ENCODE data around the gene PRM1. TPM values are rescaled to one million over a fixed set of nuclear protein-coding genes. Genes with fewer than 3 reads are reported as not detected.

PRM1 gene
- total RNA-seq, 1 experiment from 2014 or later: not detected

GRCh38 chr16:11250786-11251524 is 30.2 kb downstream of the PRM1 start:
- H2BK5ac ChIP-seq (ENCODE audit: insufficient read length, low read length): no peak overlapping the region
- H4K91ac ChIP-seq (ENCODE audit: insufficient read length, low read depth, low read length): no peak overlapping the region
- H2BK120ac ChIP-seq (ENCODE audit: low read depth, low read length, poor library complexity, severe bottlenecking): no peak overlapping the region
- no peak overlapping the region for H3K4me2 ChIP-seq (ENCODE audit: insufficient read depth, insufficient read length, low read length)
- H3K36me3 Mint-ChIP-seq (ENCODE audit: insufficient read depth in 1 of 3, low read depth in 3 of 3): peaks cover 5 to 13% (median 8%) of the 10 kb centered on the region in 3 experiments; a peak in 6 of 7 replicates
- H3K9me3 Mint-ChIP-seq: no peaks in the 10 kb centered on the region
- no peak overlapping the region for H2BK15ac ChIP-seq (ENCODE audit: low read depth, low read length)
- no peak overlapping the region for H3K14ac ChIP-seq (ENCODE audit: insufficient read depth, low read length)
- peaks cover 18% of the 10 kb centered on the region in 2 experiments for H3K4me1 Mint-ChIP-seq
- H3T11ph ChIP-seq (ENCODE audit: low read length): no peak overlapping the region
- no peak overlapping the region for H3K23ac ChIP-seq (ENCODE audit: insufficient read length, low read depth, low read length)
- no peaks in the 10 kb centered on the region for H3K9me3 ChIP-seq (ENCODE audit: control insufficient read depth, low read depth, low read length)
- no peak overlapping the region for H3K56ac ChIP-seq (ENCODE audit: insufficient read length, low read depth, low read length)
- H3K27ac ChIP-seq (ENCODE audit: insufficient read length, low read depth, low read length): no peak overlapping the region
- no peak overlapping the region for H4K5ac ChIP-seq (ENCODE audit: insufficient read length, low read depth, low read length)
- H2AFZ ChIP-seq (ENCODE audit: low read length): no peak overlapping the region
- no peaks in the 10 kb centered on the region for H3K27me3 ChIP-seq (ENCODE audit: insufficient read depth, low read length)
- no peak overlapping the region for H3K4ac ChIP-seq (ENCODE audit: low read depth, low read length)
- peaks cover 10% of the 10 kb centered on the region; the same call in 1 of the 2 replicates for H3K79me2 ChIP-seq (ENCODE audit: insufficient read depth, low read length)
- no peak overlapping the region; a peak in 1 of 5 replicates for H3K4me3 Mint-ChIP-seq
- no peak overlapping the region for H3K9ac ChIP-seq (ENCODE audit: extremely low read depth, insufficient read length, low read length)
- no peak overlapping the region for H2BK20ac ChIP-seq (ENCODE audit: low read depth, low read length, poor library complexity, severe bottlenecking)
- H3K23me2 ChIP-seq (ENCODE audit: insufficient read length, low read depth, low read length, poor library complexity, severe bottlenecking): no peaks in the 10 kb centered on the region
- TF ChIP-seq CTCF (conservative IDR thresholded peaks at IDR 0.05): no peak
- H3K27me3 Mint-ChIP-seq (ENCODE audit: low read depth): no peaks in the 10 kb centered on the region
- no peaks in the 10 kb centered on the region for H3K79me1 ChIP-seq (ENCODE audit: insufficient read depth, low read depth, low read length, poor library complexity, severe bottlenecking)
- H3K27ac Mint-ChIP-seq: peak overlapping the region in 1 of 3 experiments; percentile 73; a peak in 1 of 7 replicates
- no peak overlapping the region for H2BK12ac ChIP-seq (ENCODE audit: insufficient read length, low read depth, low read length)
- no CpG with 5 or more reads among the region's 10 CpGs for WGBS (ENCODE audit: extremely low coverage, insufficient read length, low lambda C conversion rate)
- no peak overlapping the region for H3K18ac ChIP-seq (ENCODE audit: insufficient read length, low read depth, low read length)
- no peak overlapping the region for H4K8ac ChIP-seq (replicated peaks; ENCODE audit: insufficient read length, low read depth, low read length)
- no peak overlapping the region for H2AK5ac ChIP-seq (ENCODE audit: insufficient read length, low read length)
- H3K4me1 ChIP-seq (ENCODE audit: insufficient read depth, low read length): no peaks in the 10 kb centered on the region
- no peak for DNase-seq
- peaks cover 6% of the 10 kb centered on the region for H4K20me1 ChIP-seq (ENCODE audit: control insufficient read depth, insufficient read depth, insufficient read length)

Data from H9 (cell line).